ENCODE data around the gene RAB11FIP4. TPM values are rescaled to one million over a fixed set of nuclear protein-coding genes. Genes with fewer than 3 reads are reported as not detected.

RAB11FIP4 gene
- total RNA-seq, 1 donor from 2014 or later: 4.9 TPM

GRCh38 chr17:31475378-31476162 lies 84.1 kb downstream of the RAB11FIP4 start:
- intact Hi-C loops (cut with DNase I): no loop called here
- no peak for DNase-seq (ENCODE audit: low spot score)

DNA sequence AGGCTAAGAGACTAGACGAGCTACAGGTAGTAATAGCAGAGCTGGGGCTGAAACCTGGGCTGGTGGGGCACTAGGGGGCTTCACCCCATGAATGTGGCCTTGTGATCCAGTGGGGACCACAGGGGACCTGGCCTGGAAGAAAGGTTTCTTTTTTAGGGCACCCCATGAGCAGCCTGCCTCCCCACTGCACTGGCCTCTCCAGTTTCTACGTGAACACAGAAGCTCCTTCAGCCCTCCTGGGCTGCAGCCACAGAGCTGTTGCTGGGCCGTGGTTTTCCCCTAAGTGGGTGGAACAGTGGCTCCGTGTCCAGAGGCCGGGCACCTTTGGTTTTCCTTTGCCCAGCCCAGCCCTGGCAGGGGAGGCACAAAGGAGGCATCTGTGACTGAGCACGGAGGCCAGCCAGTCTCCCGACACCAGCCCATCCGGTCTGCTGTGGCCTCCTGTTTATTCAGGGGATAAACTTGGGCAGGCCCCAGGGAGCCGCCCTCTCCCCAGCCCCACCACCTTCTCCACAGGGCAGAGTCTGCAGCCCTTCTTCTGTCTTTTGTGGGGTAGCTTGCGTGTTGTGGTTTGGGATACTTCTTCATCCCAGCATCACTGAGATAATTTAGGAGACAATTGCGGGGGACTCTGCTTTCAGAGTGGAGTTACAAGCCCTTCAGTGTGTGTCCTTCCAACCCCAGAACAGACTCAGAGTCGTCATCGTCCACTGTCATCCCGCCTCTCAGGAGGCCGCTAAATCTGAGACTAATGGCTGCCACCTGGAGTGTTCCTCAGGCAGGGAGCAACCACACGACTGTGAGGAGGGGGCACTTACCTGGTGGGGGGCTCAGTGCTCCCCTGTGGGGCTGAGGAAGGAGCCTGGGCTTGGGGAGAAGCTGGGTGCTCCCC lies 85.3 kb downstream of the RAB11FIP4 start:
- DNase-seq (ENCODE audit: low spot score): no peak
- intact Hi-C loops (cut with DNase I): no loop called here

- intact Hi-C loops (cut with DNase I): no loop called here
- DNase-seq (ENCODE audit: low spot score): no peak
Measured at GRCh38 chr17:31477417-31478055, 86.1 kb downstream of the RAB11FIP4 start.

DNA sequence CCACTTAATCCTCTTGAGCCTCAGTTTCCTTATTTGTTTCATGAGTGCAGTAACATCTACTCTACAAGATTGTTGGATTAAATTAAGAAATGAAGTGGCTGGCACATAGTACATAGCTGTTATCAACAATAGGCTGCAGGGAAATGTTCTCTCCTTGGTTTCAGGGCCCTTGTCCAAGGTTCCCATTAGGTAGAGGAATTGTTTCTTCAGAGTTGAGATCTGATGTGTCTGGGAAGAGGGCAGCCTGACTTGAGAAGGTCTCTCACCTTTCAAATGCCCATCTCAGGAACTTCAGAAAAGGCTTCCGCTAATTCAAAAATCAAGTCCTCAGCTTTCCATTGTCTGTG lies 87.6 kb downstream of the RAB11FIP4 start:
- intact Hi-C loops (cut with DNase I): no loop called here

GRCh38 chr17:31479524-31479923 lies 88.0 kb downstream of the RAB11FIP4 start:
- no peak for DNase-seq (ENCODE audit: low spot score)
- intact Hi-C loops (cut with DNase I): no loop called here

More for the DNA sequence above, 87.6 kb downstream of the RAB11FIP4 start:
- DNase-seq (ENCODE audit: low spot score): no peak

GRCh38 chr17:31480067-31480466 lies 88.6 kb downstream of the RAB11FIP4 start:
- intact Hi-C loops (cut with DNase I): no loop called here

GRCh38 chr17:31480904-31481782 lies 89.7 kb downstream of the RAB11FIP4 start:
- intact Hi-C loops (cut with DNase I): no loop called here
- DNase-seq (ENCODE audit: low spot score): no peak

More at GRCh38 chr17:31480067-31480466, 88.6 kb downstream of the RAB11FIP4 start:
- DNase-seq (ENCODE audit: low spot score): no peak

- intact Hi-C loops (cut with DNase I): no loop called here
Measured at GRCh38 chr17:31481783-31482081, 90.3 kb downstream of the RAB11FIP4 start.

GRCh38 chr17:31484821-31485220 lies 93.3 kb downstream of the RAB11FIP4 start:
- intact Hi-C loops (cut with DNase I): loop anchor here (5.0 kb wide), 1 partner anchor 33 kb away; no protein-coding TSS in a partner anchor
- DNase-seq (ENCODE audit: low spot score): no peak

More at GRCh38 chr17:31481783-31482081, 90.3 kb downstream of the RAB11FIP4 start:
- DNase-seq (ENCODE audit: low spot score): no peak

GRCh38 chr17:31486351-31487062 lies 95.0 kb downstream of the RAB11FIP4 start:
- intact Hi-C loops (cut with DNase I): loop anchor here (5.0 kb wide), 1 partner anchor 34 kb away; no protein-coding TSS in a partner anchor
- DNase-seq (ENCODE audit: low spot score): no peak

- intact Hi-C loops (cut with DNase I): loop anchor here (5.0 kb wide), 1 partner anchor 35 kb away; no protein-coding TSS in a partner anchor
- DNase-seq (ENCODE audit: low spot score): no peak
Measured at GRCh38 chr17:31487063-31487647, 95.7 kb downstream of the RAB11FIP4 start.

DNA sequence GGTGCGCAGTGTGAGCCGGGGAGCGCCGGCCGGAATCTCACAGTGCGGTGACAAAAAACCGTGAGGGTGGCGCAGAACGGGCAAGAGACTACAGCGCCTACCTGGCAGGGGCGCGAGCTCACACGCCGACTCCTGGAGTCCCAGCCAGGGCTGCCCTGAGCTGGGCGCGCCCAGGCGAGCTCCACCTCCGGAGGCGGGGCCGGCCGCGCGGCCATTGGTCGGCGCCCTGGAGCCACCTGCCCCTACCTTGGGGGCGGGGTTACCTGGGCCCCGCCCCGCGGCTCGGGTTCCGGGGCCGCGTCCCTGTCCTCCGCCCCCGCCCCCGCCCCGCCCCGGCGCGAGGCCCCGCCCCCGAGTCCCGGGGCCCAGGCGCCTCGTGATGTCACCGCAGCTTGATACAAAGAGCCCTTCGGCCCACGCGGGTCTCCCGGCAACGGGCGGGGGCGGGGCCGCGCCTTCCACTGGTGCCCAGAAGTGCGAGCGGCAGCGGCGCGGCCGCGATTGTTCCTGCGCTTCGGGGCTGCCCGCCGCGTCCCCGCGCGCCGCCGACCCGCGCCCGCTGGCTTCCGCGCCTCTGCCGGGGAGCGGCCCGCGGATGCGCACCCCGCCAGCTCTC lies 96.3 kb downstream of the RAB11FIP4 start:
- intact Hi-C loops (cut with DNase I): loop anchor here (5.0 kb wide), 1 partner anchor 35 kb away; no protein-coding TSS in a partner anchor

GRCh38 chr17:31488264-31488981 lies 96.9 kb downstream of the RAB11FIP4 start:
- no peak for DNase-seq (ENCODE audit: low spot score)
- intact Hi-C loops (cut with DNase I): loop anchor here (5.0 kb wide), 1 partner anchor 36 kb away; no protein-coding TSS in a partner anchor

More for the DNA sequence above, 96.3 kb downstream of the RAB11FIP4 start:
- DNase-seq (ENCODE audit: low spot score): peak; percentile 96

DNA sequence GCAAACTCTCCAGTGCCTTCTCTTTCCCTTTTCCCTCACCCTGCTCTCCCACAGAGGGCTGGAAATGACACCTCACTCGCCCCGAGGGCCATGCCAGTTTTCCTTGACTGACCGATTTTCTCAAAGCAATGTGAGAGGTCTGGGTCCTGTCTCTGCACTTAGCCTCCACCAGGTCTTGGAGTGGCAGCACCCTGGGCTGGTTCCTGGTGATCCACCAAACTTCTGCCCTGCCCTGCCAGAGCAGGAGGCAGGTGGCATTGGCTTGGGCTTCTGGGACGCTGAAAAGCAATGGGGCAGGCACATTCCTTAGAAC lies 97.5 kb downstream of the RAB11FIP4 start:
- intact Hi-C loops (cut with DNase I): loop anchor here (5.0 kb wide), 1 partner anchor 37 kb away; no protein-coding TSS in a partner anchor
- DNase-seq (ENCODE audit: low spot score): no peak

- intact Hi-C loops (cut with DNase I): loop anchor here (5.0 kb wide), 1 partner anchor 37 kb away; no protein-coding TSS in a partner anchor
- DNase-seq (ENCODE audit: low spot score): no peak
Measured at GRCh38 chr17:31489295-31490018, 98.0 kb downstream of the RAB11FIP4 start.

DNA sequence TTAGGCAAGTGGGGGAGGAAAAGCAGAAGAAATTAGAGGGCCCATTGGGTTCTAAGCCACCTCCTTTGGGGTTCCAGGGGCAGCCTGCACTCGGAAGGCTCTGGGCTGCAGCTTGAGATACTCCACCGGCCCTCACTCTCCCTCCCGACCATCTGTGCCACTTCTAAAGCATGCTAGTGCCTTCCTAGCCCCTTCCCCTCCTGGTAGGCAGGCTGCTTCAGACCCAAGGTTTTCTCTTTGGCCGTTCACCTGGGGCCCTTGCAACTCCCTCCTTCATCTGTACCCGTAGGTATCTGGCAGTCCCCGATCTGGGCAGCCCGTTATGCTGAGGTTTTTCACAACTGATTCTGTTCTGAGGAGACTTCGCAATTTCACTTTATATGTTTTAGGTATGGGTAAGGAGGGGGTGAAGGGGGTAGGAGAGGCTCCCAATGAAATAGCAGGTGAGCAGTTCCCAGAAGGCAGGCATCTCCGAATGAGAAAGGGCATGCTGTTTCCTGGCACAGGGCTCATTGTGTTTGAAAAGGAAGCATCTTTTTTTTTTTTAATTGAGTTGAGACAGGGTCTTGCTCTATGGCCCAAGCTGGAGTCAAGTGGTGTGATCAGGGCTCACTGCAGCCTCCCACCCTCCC lies 98.7 kb downstream of the RAB11FIP4 start:
- no peak for DNase-seq (ENCODE audit: low spot score)
- intact Hi-C loops (cut with DNase I): no loop called here
